ENCODE data around the gene SLIT1. TPM values are rescaled to one million over a fixed set of nuclear protein-coding genes. Genes with fewer than 3 reads are reported as not detected.

The SLIT1 gene
- total RNA-seq, 1 donor from 2014 or later, result 0.23 TPM

DNA sequence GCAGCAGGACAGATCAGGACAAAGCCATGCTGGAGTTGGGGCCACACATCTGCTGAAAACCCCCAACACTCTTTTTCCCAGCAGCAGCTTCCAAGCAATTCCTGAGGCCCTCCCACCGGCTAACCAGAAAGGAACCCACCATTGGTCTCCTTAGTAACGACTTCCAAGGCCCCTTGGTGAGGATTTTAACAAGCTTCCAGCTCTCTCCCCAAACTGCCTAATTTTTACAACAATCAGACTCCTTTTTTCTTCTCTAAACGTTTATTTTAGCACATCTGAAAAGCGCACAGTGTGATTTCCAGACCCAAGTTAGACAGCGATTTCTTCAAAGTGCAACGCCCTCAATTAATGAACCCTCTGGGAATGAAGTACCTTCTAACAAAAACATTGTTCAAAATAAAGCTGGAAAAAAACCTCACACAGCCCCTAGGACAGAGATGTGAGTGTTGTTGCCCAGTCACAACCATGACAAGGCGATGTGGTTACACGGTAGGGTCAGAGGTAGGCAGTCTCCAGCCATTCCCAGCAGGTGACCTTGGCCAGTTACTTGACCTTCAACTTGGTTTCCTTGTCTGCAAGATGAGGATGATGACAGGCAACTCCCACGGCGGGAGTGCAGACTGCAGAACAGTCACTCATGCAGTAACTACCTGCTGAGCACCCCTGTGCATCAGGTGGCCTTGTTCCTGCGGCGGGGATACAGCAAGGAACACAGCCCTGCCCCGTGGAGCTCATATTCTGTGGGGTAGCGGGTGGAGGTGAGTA lies 82.3 kb downstream of the SLIT1 start:
- no peaks in the 10 kb centered on the region for H3K4me1 ChIP-seq
- H3K9me3 ChIP-seq, result no peaks in the 10 kb centered on the region
- H3K4me3 ChIP-seq, result no peak overlapping the region
- intact Hi-C loops (cut with DNase I), result no loop called here
- H3K27me3 ChIP-seq, result no peaks in the 10 kb centered on the region
- DNase-seq (no peak), ATAC-seq (no peak)
- no peak overlapping the region for H3K27ac ChIP-seq
- no peaks in the 10 kb centered on the region for H3K36me3 ChIP-seq
- TF ChIP-seq, protein P1, sequence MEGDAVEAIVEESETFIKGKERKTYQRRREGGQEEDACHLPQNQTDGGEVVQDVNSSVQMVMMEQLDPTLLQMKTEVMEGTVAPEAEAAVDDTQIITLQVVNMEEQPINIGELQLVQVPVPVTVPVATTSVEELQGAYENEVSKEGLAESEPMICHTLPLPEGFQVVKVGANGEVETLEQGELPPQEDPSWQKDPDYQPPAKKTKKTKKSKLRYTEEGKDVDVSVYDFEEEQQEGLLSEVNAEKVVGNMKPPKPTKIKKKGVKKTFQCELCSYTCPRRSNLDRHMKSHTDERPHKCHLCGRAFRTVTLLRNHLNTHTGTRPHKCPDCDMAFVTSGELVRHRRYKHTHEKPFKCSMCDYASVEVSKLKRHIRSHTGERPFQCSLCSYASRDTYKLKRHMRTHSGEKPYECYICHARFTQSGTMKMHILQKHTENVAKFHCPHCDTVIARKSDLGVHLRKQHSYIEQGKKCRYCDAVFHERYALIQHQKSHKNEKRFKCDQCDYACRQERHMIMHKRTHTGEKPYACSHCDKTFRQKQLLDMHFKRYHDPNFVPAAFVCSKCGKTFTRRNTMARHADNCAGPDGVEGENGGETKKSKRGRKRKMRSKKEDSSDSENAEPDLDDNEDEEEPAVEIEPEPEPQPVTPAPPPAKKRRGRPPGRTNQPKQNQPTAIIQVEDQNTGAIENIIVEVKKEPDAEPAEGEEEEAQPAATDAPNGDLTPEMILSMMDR (IDR thresholded peaks at IDR 0.05), result no peak

DNA sequence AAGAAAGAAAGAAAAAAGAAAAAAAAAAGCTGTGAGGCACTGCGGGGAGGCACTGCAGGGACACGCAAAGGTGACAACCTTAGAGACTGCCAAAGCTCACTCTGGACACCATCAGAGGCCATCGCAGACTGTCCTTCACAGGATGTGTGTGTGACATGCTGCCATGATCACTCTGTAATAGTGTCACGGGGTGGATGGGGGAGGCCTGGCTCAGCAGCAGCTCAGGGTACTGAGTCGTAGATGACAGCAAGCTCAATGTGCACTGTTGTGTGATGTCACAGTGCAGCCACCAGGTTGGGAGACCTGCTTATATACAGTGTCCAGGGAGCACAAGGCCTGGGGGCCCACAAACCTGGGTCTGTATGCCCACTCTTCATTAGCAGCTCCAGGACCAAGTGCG lies 83.3 kb downstream of the SLIT1 start:
- Histone ChIP-seq H3K36me3 (no peaks in the 10 kb centered on the region), H3K4me1 (no peaks in the 10 kb centered on the region), H3K4me3 (no peak overlapping the region), H3K9me3 (no peaks in the 10 kb centered on the region), H3K27me3 (peaks cover 6% of the 10 kb centered on the region), H3K27ac (no peak overlapping the region)
- no peak for DNase-seq
- intact Hi-C loops (cut with DNase I), result no loop called here
- no peak for ATAC-seq
- TF ChIP-seq, protein P1 (IDR thresholded peaks at IDR 0.05), result no peak

DNA sequence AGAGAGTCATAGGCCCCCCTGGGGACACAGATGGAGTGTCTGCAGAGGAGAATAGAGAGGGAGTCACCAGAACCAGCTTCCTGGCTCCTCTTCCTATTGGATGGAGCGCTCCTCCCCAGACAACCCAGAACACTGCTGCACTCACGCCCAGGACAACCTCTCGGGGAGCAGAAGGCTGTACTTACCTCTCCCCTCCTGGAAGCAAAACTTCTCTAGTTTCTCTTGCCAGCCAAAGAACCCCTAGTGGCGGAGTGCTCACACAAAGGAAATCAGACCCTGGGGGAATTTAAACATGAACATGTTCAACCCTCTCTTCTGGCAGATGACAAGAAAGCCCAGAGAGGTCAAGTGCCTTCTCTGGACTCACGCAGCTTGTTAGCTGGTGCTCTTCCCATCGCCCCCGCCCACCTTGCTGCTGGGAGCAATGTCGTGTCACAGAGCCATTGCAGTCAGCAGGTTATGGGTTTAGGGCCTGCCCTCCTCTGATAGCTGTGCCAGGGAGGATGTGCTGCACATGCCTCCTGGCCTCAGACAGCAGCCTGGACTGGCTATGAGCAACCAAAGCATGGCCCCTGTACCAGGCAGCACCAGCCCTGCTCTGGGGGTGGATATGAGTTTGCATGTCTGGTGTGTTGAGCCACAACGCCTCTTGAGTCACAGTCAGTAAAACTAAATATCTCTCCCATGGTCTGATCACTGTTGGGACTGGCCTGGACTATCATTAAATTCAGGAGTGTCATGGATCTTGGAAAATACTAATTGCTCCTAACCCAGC lies 84.4 kb downstream of the SLIT1 start:
- H3K9me3 ChIP-seq, result no peaks in the 10 kb centered on the region
- ATAC-seq, result no peak
- TF ChIP-seq, protein P1 (IDR thresholded peaks at IDR 0.05), result no peak
- DNase-seq, result no peak
- H3K4me1 ChIP-seq, result no peaks in the 10 kb centered on the region
- H3K27ac ChIP-seq, result no peak overlapping the region
- peaks cover 13% of the 10 kb centered on the region for H3K27me3 ChIP-seq
- no peak overlapping the region for H3K4me3 ChIP-seq
- intact Hi-C loops (cut with DNase I), result no loop called here
- no peaks in the 10 kb centered on the region for H3K36me3 ChIP-seq

DNA sequence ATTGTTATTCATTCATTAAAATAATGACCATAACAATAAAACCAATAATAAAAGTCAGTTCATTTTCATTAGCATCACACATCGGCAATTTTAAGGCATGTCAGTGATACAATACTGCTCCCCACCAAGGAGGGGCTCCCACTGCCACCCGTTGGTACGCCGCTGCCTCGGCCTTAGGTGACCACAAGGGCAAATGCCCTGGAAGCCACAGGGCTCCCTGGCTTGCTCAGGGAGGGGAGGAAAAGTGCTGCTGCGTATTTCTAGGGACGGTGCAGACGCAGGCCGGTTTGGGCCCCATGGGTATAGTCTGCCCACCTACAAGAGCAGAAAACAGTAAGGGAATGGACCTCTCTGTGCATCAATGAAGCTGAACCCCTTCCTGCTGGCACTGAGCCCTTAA lies 85.1 kb downstream of the SLIT1 start:
- no peak for DNase-seq
- Histone ChIP-seq H3K36me3 (no peaks in the 10 kb centered on the region), H3K9me3 (no peaks in the 10 kb centered on the region), H3K4me3 (no peak overlapping the region), H3K27ac (no peak overlapping the region), H3K4me1 (no peaks in the 10 kb centered on the region), H3K27me3 (peaks cover 13% of the 10 kb centered on the region)
- intact Hi-C loops (cut with DNase I), result no loop called here
- TF ChIP-seq, protein P1 (IDR thresholded peaks at IDR 0.05), result no peak
- ATAC-seq, result no peak

DNA sequence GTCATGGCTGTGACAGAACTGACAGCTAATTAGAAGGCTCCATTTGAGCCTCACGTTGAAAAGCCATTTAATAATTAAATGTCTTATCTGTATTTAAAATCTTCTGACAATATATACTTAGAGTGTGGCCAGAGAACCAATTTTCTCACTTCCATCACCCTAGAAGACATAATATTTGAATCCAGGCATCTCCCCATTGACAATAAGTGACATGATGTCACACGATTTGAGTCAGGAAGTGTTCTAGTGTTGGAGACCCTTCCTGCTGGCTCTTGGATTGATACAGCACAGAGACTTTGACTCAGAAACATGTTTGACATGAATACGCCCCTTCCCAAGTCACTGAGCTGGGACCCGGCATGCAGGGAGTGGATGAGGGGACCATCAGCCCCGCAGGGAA lies 85.9 kb downstream of the SLIT1 start:
- Histone ChIP-seq H3K9me3 (no peaks in the 10 kb centered on the region), H3K27me3 (peaks cover 13% of the 10 kb centered on the region), H3K4me3 (no peak overlapping the region), H3K27ac (no peak overlapping the region), H3K4me1 (no peaks in the 10 kb centered on the region), H3K36me3 (no peaks in the 10 kb centered on the region)
- ATAC-seq, result no peak
- no peak for DNase-seq
- intact Hi-C loops (cut with DNase I), result no loop called here
- TF ChIP-seq, protein P1 (IDR thresholded peaks at IDR 0.05), result no peak

Data from upper lobe of right lung (tissue), 1 donor.